Memory B cell (primary cell): ENCODE data around the gene MRPS34.

ENCODE experiments used
- ATAC-seq: fragments of 150-1000 bp; cut with Tn5 transposase; 2 replicates; pipeline ENCODE4 v1.10.0; 2021; ENCODE audit warnings: low read depth, mild to moderate bottlenecking, moderate library complexity
- DNase-seq, 2 donors: peaks; one replicate each; pipeline ENCODE4 v3.0.0; 2022; ENCODE audit warnings: low spot score in 2 of 2
- H3K27ac Mint-ChIP-seq: one replicate; pipeline ENCODE4 v1.8.0; 2022; ENCODE audit warnings: mild to moderate bottlenecking, moderate library complexity, mixed read lengths
- H3K27me3 Mint-ChIP-seq: one replicate; pipeline ENCODE4 v1.8.0; 2022; ENCODE audit warnings: mixed read lengths
- H3K36me3 Mint-ChIP-seq: one replicate; pipeline ENCODE4 v1.8.0; 2022; ENCODE audit warnings: mild to moderate bottlenecking, mixed read lengths
- H3K4me1 Mint-ChIP-seq: one replicate; pipeline ENCODE4 v1.8.0; 2022; ENCODE audit warnings: mixed read lengths
- H3K4me3 Mint-ChIP-seq: one replicate; pipeline ENCODE4 v1.8.0; 2022; ENCODE audit warnings: mild to moderate bottlenecking, moderate library complexity, mixed read lengths
- H3K9me3 Mint-ChIP-seq: one replicate; pipeline ENCODE4 v1.8.0; 2022; ENCODE audit warnings: mixed read lengths

Gene MRPS34

DNA sequence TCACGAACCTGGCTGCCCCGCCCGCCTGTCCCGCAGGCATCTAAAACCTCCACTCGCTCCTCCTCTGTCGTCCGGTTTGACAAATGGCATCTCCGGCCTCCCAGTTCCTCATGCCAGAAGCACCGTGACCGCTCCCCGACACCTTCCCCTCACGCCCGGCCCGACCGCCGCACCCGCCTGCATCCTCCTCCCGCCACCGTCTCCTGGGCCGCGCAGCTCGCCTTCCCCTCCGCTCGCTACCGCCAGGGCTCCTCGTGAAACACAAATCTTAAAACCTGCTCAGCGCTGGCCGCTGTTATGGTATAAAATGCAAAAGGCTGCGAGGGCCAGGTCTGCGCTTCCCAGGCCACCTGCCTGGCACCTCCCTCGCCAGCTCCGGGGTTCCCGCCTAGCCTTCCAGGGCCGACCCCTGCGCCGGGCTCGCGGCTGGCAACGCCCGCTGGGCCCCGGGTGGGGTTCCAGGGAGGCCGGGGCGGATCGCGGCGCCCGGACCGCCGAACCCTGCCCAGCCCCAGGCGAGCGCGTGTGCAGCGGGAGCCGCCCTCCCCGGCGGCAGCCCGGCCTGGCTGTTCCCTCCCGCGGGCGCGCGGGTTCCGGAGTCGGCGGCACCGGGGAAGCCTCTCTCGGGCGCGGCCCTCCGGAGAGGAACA, 8.9 kb upstream of the MRPS34 start:
- peak; percentile 8 for ATAC-seq
- Mint-ChIP-seq H3K27me3 (no peaks in the 10 kb centered on the region), H3K27ac (peak overlapping the region; percentile 43), H3K4me3 (peak overlapping the region; percentile 88), H3K36me3 (peaks cover 2% of the 10 kb centered on the region), H3K4me1 (peaks cover 13% of the 10 kb centered on the region), H3K9me3 (no peaks in the 10 kb centered on the region)
- DNase-seq = no peak

- Mint-ChIP-seq H3K27ac (peak overlapping the region; percentile 43), H3K4me3 (peak overlapping the region; percentile 83), H3K9me3 (no peaks in the 10 kb centered on the region), H3K4me1 (peaks cover 13% of the 10 kb centered on the region), H3K27me3 (no peaks in the 10 kb centered on the region), H3K36me3 (peaks cover 2% of the 10 kb centered on the region)
- ATAC-seq (no peak), DNase-seq (peak in 1 of 2 donors; percentile 10)
Measured at GRCh38 chr16:1781254-1781653, 8.3 kb upstream of the MRPS34 start.

DNA sequence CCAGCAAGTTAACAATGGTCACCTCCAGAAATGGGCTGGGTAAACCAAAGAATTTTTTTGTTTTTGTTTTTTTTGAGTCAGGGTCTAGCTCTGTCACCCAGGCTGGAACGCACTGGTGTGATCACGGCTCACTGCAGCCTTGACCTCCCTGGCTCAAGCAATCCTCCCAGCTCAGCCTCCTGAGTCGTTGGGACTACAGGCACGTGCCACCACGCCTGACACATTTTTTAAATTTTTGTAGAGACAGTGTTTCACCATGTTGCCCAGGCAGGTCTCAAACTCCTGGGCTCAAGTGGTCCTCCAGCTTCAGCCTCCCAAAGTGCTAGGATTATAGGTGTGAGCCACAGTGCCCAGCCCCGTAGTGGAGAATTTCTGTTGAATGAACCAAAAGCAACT, 7.7 kb upstream of the MRPS34 start:
- Mint-ChIP-seq H3K4me1 (peaks cover 13% of the 10 kb centered on the region), H3K27ac (no peak overlapping the region), H3K27me3 (no peaks in the 10 kb centered on the region), H3K9me3 (no peaks in the 10 kb centered on the region), H3K36me3 (peaks cover 2% of the 10 kb centered on the region), H3K4me3 (peak overlapping the region; percentile 14)
- ATAC-seq (no peak), DNase-seq (no peak)

DNA sequence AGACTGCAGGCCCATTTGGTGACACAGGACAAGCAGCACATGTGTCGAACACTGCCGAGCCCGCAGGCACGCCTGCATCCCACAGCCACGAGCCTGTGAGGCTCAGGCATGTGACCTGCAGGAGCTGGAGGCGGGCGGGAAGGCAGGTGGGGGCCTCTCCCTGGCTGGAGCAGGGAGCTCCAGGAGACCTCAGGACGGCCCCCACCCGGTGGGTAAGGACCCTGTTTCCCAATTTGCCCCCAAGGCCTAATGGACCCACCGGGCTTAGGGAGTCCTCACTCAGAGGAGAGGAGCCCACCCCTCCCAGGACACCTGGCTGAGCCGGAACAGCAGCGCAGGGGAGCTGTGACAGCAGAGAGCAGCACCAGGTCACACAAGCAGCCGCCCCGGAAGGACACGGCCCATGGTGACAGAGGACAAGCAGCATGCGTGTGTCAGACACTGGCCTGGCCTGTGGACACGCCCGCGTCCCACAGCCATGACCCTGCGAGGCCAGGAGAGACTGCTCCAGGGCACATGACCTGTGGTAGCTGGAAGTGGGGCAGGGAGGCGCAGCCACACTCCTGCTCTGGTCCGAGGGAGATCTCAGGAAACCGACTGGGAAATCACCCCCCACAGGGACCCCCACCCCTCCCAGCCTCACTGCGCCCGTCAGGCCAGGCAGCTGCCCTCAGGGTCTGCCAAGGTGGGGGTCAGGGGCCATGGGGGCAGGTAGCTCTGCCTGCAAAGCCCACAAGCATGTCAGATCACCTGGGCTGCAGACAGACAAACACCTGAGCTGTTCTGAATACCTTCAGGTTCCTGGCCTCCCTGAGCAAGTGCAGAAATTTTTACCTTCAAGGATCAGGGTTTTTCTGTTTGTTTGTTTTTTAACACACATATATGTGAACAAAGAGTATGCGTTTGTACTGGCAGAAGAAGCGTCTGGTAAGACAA, 7.1 kb upstream of the MRPS34 start:
- Mint-ChIP-seq H3K4me1 (peaks cover 12% of the 10 kb centered on the region), H3K36me3 (peaks cover 2% of the 10 kb centered on the region), H3K27me3 (no peaks in the 10 kb centered on the region), H3K9me3 (no peaks in the 10 kb centered on the region), H3K4me3 (no peak overlapping the region), H3K27ac (no peak overlapping the region)
- no peak for DNase-seq
- ATAC-seq = no peak

DNA sequence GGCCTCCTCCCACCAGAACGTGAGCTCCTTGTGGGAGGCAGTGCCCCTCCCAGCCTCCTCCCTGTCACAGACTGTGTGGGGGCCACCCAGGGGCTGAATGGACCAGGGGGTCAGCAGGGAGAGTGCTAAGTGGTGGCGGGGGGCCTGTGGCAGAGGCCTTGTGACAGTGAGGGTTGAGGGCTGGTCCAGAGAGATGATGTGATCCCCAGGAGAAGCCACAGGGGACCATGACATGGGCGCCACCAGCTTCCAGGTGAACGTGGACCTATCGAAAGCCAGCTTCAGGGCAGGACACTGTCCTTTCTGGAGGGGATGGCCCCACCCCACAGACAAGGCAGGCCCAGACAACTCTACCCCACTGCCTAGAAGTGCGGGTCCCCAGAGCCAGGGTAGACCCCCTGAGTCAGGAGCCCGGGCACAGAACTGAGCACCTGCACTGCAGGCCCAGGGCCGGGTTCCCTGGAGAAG, 6.3 kb upstream of the MRPS34 start:
- H3K27ac Mint-ChIP-seq = no peak overlapping the region
- H3K4me3 Mint-ChIP-seq = no peak overlapping the region

GRCh38 chr16:1778200-1779179, 5.6 kb upstream of the MRPS34 start:
- no peak overlapping the region for H3K27ac Mint-ChIP-seq
- H3K27me3 Mint-ChIP-seq = no peaks in the 10 kb centered on the region
- H3K36me3 Mint-ChIP-seq = peaks cover 2% of the 10 kb centered on the region
- DNase-seq = no peak
- no peak for ATAC-seq
- no peak overlapping the region for H3K4me3 Mint-ChIP-seq
- H3K9me3 Mint-ChIP-seq = no peaks in the 10 kb centered on the region
- H3K4me1 Mint-ChIP-seq = peaks cover 11% of the 10 kb centered on the region

More for the DNA sequence above, 6.3 kb upstream of the MRPS34 start:
- DNase-seq (no peak), ATAC-seq (no peak)
- H3K4me1 Mint-ChIP-seq = peaks cover 11% of the 10 kb centered on the region
- H3K27me3 Mint-ChIP-seq = no peaks in the 10 kb centered on the region
- peaks cover 2% of the 10 kb centered on the region for H3K36me3 Mint-ChIP-seq
- H3K9me3 Mint-ChIP-seq = no peaks in the 10 kb centered on the region

DNA sequence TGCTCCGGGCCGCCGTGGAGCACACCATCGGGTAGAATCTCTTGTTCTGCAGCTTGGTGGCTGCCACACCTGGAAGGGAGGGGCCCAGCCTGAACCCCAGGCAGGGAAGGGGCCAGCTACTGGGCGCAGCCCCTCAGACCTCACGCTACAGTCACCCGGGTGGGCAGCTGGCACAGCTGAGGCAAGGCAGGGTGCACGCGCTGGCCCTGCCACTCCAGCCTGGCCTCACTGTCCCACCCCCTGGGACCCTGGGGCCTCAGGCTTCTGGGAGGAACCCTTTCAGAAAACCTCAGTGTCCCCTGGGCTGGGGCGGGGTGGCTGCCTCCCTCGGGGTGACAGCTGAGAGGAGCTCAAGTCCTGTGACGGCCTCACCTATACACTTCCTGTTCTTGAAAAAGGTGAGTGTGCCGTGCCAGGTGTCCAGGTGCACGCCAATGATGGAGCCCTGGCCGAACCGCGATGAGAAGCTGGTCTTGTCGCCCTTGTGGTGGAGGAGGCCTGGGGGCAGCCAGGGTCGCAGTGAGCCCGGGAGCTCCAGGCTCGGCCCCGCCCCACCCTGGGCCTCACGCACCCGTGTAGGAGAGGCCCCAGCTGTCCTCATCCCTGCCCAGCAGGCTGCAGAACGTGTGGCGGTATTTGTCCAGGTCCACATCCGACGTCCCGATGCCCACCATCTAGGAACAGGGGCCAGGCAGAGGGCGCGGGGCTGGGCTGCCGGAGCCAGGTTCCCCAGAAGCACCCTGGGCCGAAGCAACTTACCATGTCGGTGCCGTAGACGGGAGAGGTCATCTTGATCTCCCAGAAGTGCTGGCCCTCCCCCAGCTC, 4.7 kb upstream of the MRPS34 start:
- peaks cover 2% of the 10 kb centered on the region for H3K36me3 Mint-ChIP-seq
- no peaks in the 10 kb centered on the region for H3K9me3 Mint-ChIP-seq
- no peak overlapping the region for H3K27ac Mint-ChIP-seq
- ATAC-seq (no peak), DNase-seq (no peak)
- H3K4me1 Mint-ChIP-seq = peaks cover 8% of the 10 kb centered on the region
- H3K27me3 Mint-ChIP-seq = no peaks in the 10 kb centered on the region
- H3K4me3 Mint-ChIP-seq = no peak overlapping the region

DNA sequence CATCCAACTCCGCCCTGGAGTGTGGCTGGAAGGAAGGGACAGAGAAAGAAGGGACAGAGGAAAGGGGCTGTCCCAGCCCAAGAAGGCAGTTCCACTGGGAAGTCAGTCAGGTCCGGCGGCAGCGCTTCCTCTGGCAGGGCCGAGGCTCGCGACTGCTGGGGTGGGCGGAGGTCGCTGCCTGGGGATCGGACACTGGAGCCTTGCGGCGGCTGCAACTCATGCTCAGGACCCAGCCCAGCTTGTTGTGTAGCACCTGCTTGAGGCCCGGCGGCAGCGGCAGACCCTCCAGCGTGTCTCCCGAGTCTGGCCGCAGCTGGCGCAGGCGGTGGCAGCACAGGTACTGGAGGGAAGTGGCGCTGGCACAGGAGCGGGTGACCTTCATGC, 4.0 kb upstream of the MRPS34 start:
- DNase-seq = no peak
- H3K36me3 Mint-ChIP-seq = peaks cover 2% of the 10 kb centered on the region
- no peak overlapping the region for H3K4me3 Mint-ChIP-seq
- H3K9me3 Mint-ChIP-seq = no peaks in the 10 kb centered on the region
- no peak overlapping the region for H3K27ac Mint-ChIP-seq
- ATAC-seq = no peak
- peaks cover 11% of the 10 kb centered on the region for H3K4me1 Mint-ChIP-seq
- H3K27me3 Mint-ChIP-seq = no peaks in the 10 kb centered on the region

GRCh38 chr16:1776672-1776955, 3.7 kb upstream of the MRPS34 start:
- no peak overlapping the region for H3K27ac Mint-ChIP-seq
- H3K9me3 Mint-ChIP-seq = no peaks in the 10 kb centered on the region
- H3K4me3 Mint-ChIP-seq = no peak overlapping the region
- no peak for DNase-seq
- peaks cover 2% of the 10 kb centered on the region for H3K36me3 Mint-ChIP-seq
- peaks cover 10% of the 10 kb centered on the region for H3K4me1 Mint-ChIP-seq
- ATAC-seq = no peak
- H3K27me3 Mint-ChIP-seq = no peaks in the 10 kb centered on the region

DNA sequence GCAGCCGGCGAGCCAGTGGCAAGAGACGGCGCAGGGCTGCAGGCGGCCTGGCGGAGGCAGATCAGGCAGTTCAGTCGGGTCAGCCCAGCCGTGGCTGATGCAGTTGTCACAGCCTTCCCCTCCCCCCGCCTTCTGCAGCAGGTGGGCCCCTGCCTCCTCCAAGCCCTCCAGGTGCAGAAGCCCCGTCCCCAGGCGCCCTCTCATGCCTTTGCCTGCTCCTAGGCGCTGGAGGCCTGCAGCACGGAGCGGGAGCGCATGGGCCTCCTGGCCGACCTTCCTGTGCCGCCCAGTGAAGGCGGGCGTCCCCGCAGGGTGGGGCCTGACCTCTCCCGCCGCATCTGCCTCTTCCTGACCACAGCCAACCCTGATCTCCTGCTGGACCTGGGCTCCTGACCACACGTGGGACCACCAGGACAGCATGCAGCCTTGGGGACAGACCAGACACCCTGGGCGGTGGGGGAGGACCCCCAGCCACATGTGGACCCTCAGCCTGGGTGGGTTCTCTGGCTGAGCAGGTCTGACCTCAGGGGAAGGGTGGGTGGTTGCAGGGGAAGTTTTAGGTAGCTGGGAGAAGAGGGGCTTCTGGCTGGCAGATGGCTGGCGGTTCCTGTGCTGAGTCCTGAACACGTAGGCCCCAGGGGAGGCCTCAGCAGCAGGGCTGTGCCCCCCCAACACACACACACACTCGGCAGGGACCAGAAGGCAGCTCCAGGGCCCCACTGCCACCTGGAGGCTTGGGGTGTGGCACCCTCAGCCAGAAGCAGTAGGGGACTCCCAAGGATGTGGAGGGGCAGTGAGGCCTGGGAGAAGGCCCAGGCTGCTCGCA, 3.1 kb upstream of the MRPS34 start:
- DNase-seq (no peak), ATAC-seq (no peak)
- Mint-ChIP-seq H3K27ac (no peak overlapping the region), H3K4me3 (no peak overlapping the region), H3K36me3 (peaks cover 2% of the 10 kb centered on the region), H3K9me3 (no peaks in the 10 kb centered on the region), H3K27me3 (no peaks in the 10 kb centered on the region), H3K4me1 (peaks cover 8% of the 10 kb centered on the region)

DNA sequence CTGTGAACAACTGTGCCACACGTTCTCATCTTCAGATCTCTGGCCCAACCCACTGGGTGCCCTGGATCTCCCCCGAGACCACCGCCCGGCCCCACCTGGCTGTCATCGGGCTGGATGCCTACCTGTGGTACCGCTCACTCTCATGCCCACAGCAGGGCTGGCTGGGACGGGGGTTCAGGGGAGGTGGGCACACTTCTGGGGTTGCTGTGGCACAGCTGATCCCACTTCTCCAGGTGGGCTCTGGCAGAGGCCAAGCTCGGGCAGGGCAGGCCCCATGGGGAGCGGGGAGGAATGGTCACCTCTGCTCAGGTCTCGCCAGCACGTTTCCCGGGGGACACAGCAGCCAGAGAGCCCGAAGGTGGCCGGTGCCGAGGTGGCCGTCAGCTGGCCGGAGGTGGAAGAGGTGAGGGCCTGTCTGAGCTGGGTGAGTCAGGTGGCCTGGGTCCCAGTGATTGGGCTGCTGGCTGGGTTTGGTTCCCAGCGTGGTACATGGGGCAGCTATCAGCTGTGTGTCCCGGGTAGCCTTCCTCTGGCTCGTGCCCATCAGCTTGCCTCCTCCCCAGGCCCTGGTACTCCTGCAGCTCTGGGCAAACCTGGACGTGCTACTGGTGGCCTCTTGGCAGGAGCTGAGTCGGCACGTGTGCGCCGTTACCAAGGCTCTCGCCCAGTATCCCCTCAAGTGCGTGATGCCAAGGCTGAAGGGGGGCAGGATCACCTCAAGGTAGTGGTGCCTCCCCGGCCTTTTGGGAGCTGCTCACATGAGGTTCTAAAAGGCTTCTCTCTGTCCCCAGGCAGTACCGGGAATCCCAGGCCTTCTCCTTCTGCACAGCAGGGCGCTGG, 2.3 kb upstream of the MRPS34 start:
- no peak for ATAC-seq
- Mint-ChIP-seq H3K27ac (no peak overlapping the region), H3K27me3 (no peaks in the 10 kb centered on the region), H3K4me3 (peak overlapping the region; percentile 41), H3K4me1 (peaks cover 8% of the 10 kb centered on the region), H3K9me3 (no peaks in the 10 kb centered on the region), H3K36me3 (peaks cover 2% of the 10 kb centered on the region)
- DNase-seq = no peak

DNA sequence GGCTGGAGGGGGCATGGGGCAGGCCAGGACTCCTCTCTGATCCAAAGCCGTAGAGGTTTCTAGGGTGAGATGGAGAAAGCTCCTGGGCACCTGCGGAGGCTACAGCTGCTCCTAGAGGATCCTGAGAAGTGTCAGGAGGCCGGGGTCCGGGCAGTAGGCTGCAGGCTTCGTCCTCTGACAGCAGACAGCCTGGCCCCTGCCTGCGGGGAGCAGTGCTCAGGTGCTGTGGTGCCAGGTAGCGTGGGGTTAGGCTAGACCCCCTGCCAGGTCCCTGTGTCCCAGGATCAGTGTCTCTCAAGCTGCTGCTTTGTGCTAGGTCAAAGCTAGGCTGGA, 1.5 kb upstream of the MRPS34 start:
- Mint-ChIP-seq H3K36me3 (peaks cover 3% of the 10 kb centered on the region), H3K4me1 (peaks cover 11% of the 10 kb centered on the region), H3K27ac (no peak overlapping the region), H3K27me3 (no peaks in the 10 kb centered on the region), H3K9me3 (no peaks in the 10 kb centered on the region), H3K4me3 (no peak overlapping the region)
- ATAC-seq (no peak), DNase-seq (no peak)
